ENCODE data around the gene NRG2. TPM values are rescaled to one million over a fixed set of nuclear protein-coding genes. Genes with fewer than 3 reads are reported as not detected.

NRG2 gene
- total and polyA plus RNA-seq, 2 donors (not counting 3 experiments of a cell fraction or from before 2014, with no cell fraction given) = 0.26 to 0.42 TPM

GRCh38 chr5:139912158-139912557, 130.9 kb downstream of the NRG2 start:
- no peak overlapping the region for H3K4me2 ChIP-seq (ENCODE audit: insufficient read depth, low read length)

More at GRCh38 chr5:139912158-139912557, 130.9 kb downstream of the NRG2 start:
- intact Hi-C loops (cut with micrococcal nuclease) = no loop called here
- CTCF ChIA-PET = interaction anchor here (1.3 kb wide), 1 partner anchor 125 kb away, joined by 4 read pairs; no protein-coding TSS in a partner anchor
- Histone ChIP-seq H3K9me3 (replicated peaks; ENCODE audit: control insufficient read depth, insufficient read depth, low read length) (no peaks in the 10 kb centered on the region), H3K9ac (replicated peaks; ENCODE audit: extremely low read depth, insufficient read depth, low read length) (no peak overlapping the region), H3K79me2 (ENCODE audit: control insufficient read depth, insufficient read depth, low read length) (no peaks in the 10 kb centered on the region), H3K27me3 (ENCODE audit: control insufficient read depth in 2 of 2, insufficient read depth in 2 of 2, low read length in 2 of 2) (peaks cover 2 to 8% of the 10 kb centered on the region in 2 experiments), H3K27ac (ENCODE audit: insufficient read depth, low read depth, low read length) (no peak overlapping the region), H3K9me1 (replicated peaks; ENCODE audit: control insufficient read depth, extremely low read depth, insufficient read depth, low read length) (no peaks in the 10 kb centered on the region), H2AFZ (ENCODE audit: low read depth, low read length) (no peak overlapping the region), H4K20me1 (replicated peaks; ENCODE audit: control insufficient read depth, extremely low read depth, insufficient read depth, low read length) (no peaks in the 10 kb centered on the region), H3K4me3 (replicated peaks in 1 of 3; ENCODE audit: insufficient read depth in 1 of 3, low read depth in 1 of 3, low read length in 3 of 3) (no peak overlapping the region), H3K4me1 (ENCODE audit: control insufficient read depth, extremely low read depth, insufficient read depth, low read length) (no peaks in the 10 kb centered on the region), H3K36me3 (ENCODE audit: control insufficient read depth in 2 of 2, extremely low read depth in 1 of 2, insufficient read depth in 2 of 2, low read length in 2 of 2) (no peaks in the 10 kb centered on the region)
- no peak for FAIRE-seq
- no peak for TF ChIP-seq POLR2A (IDR thresholded peaks at IDR 0.05; ENCODE audit: low read depth, low read length)
- TF ChIP-seq POLR2AphosphoS5 (IDR thresholded peaks at IDR 0.05; ENCODE audit: insufficient read depth, low read depth, low read length) = no peak
- no peak for TF ChIP-seq FOS (IDR thresholded peaks at IDR 0.05; ENCODE audit: borderline replicate concordance, insufficient read depth, low read length)
- no peak for TF ChIP-seq MAX (IDR thresholded peaks at IDR 0.05; ENCODE audit: insufficient read depth, insufficient read length)
- no peak for TF ChIP-seq EZH2 (IDR thresholded peaks at IDR 0.05; ENCODE audit: borderline replicate concordance, low read depth, low read length, severe bottlenecking)
- no peak for TF ChIP-seq GATA2 (IDR thresholded peaks at IDR 0.05; ENCODE audit: insufficient read depth, insufficient read length, low read depth, low read length)
- TF ChIP-seq CTCF (IDR thresholded peaks at IDR 0.05; ENCODE audit: extremely low read depth in 1 of 2, insufficient read depth in 1 of 2, low read depth in 1 of 2, low read length in 2 of 2) = no peak
- TF ChIP-seq JUN (IDR thresholded peaks at IDR 0.05; ENCODE audit: borderline replicate concordance, insufficient read depth, insufficient read length, low read depth) = no peak
- no peak for TF ChIP-seq MYC (IDR thresholded peaks at IDR 0.05; ENCODE audit: low read depth, low read length)
- no TSS peak for BruUV-seq (replicated peaks)
- DNase-seq (ENCODE audit: low read depth, low spot score) = no peak
- POLR2A ChIA-PET = no interaction called here
- dilution Hi-C loops (cut with MboI; ENCODE audit: extremely low pct_ligation_motif_present, low sequenced_read_pairs) = no loop called here

Data from endothelial cell of umbilical vein (primary cell).